Tibial nerve (tissue), 4 donors: ENCODE data around the gene EXTL1. TPM values are rescaled to one million over a fixed set of nuclear protein-coding genes. Genes with fewer than 3 reads are reported as not detected.

Source experiments
- DNase-seq, 2 donors: peaks; one replicate each; pipeline ENCODE4 v3.0.0-alpha.2; 2019; ENCODE audit warnings: low spot score in 2 of 2
- H3K27ac ChIP-seq, 4 donors: fragments of 200-600 bp; sonication (generic) in 3 of 4; one replicate each; pipeline ENCODE4 v1.5.1; 2017 to 2019; ENCODE audit warnings: mild to moderate bottlenecking in 1 of 4
- H3K27me3 ChIP-seq, 2 donors: fragments of 200-600 bp; sonication (generic) in 1 of 2; one replicate each; pipeline versions ENCODE4 v1.5.1 to v1.6.0; 2017 to 2019
- H3K36me3 ChIP-seq, 3 donors: fragments of 200-600 bp; sonication (generic); one replicate each; pipeline ENCODE4 v1.5.1; 2018 to 2019
- H3K4me1 ChIP-seq, 4 donors: fragments of 200-600 bp; sonication (generic) in 3 of 4; one replicate each; pipeline ENCODE4 v1.5.1; 2017 to 2019
- H3K4me3 ChIP-seq, 4 donors: fragments of 200-600 bp; sonication (generic) in 3 of 4; one replicate each; pipeline ENCODE4 v1.5.1; 2017 to 2019; ENCODE audit warnings: mild to moderate bottlenecking in 1 of 4, moderate library complexity in 1 of 4
- H3K9me3 ChIP-seq, 4 donors: fragments of 200-600 bp; sonication (generic) in 3 of 4; one replicate each; pipeline ENCODE4 v1.5.1; 2017 to 2019
- CTCF ChIP-seq, 5 experiments: fragments of 200-600 bp in 3 of 5; fragments of 450-650 bp in 2 of 5; sonication (generic) in 3 of 5; IDR thresholded peaks; one replicate each; pipeline ENCODE4 v1.5.1; 2016 to 2019; ENCODE audit warnings: antibody characterized with exemption in 5 of 5, mild to moderate bottlenecking in 3 of 5, moderate library complexity in 2 of 5
- EP300 ChIP-seq, 2 donors: sonication (generic); formaldehyde crosslinking; IDR thresholded peaks; one replicate each; pipeline ENCODE4 v1.6.1; 2017; ENCODE audit warnings: antibody characterized with exemption in 2 of 2, mild to moderate bottlenecking in 1 of 2
- POLR2A ChIP-seq, 2 donors: fragments of 450-650 bp; IDR thresholded peaks; one replicate each; pipeline ENCODE4 v1.6.1; 2017; ENCODE audit warnings: antibody characterized with exemption in 2 of 2, mild to moderate bottlenecking in 2 of 2, moderate library complexity in 2 of 2
- WGBS, 2 donors: methylation state at CpG; one replicate each; pipeline ENCODE4 v1.1.5; 2018; 5-methylcytosine and 5-hydroxymethylcytosine counted together
- total RNA-seq, 4 donors: library from RNA; depleted of rRNA; stranded (reverse); fragments of >200 nt; gene quantifications; one replicate each; pipeline ENCODE4 v1.1.0, GENCODE V29; 2016

Gene EXTL1
- total RNA-seq, 4 donors from 2014 or later: 30.6 to 44.3 (median 34.6) TPM

- H3K4me1 ChIP-seq: peaks cover 0 to 17% (median 5%) of the 10 kb centered on the region in 4 donors
- H3K27me3 ChIP-seq: peaks cover 0 to 41% of the 10 kb centered on the region in 2 donors
- no peak overlapping the region for H3K4me3 ChIP-seq
- H3K9me3 ChIP-seq: no peaks in the 10 kb centered on the region
- DNase-seq: no peak
- TF ChIP-seq POLR2A (IDR thresholded peaks at IDR 0.05): no peak
- TF ChIP-seq EP300 (IDR thresholded peaks at IDR 0.05): no peak
- no peak for TF ChIP-seq CTCF (IDR thresholded peaks at IDR 0.05)
- no peaks in the 10 kb centered on the region for H3K36me3 ChIP-seq
- WGBS, 2 donors: 69 to 78% methylated on average over 4 of the region's 4 CpGs
- H3K27ac ChIP-seq: no peak overlapping the region
These were observed 20.4 kb downstream of the EXTL1 start for GRCh38 chr1:26041978-26042377.

- Histone ChIP-seq H3K4me1 (peaks cover 0 to 17% (median 5%) of the 10 kb centered on the region in 4 donors), H3K27ac (no peak overlapping the region), H3K9me3 (no peaks in the 10 kb centered on the region), H3K27me3 (peaks cover 0 to 55% of the 10 kb centered on the region in 2 donors), H3K4me3 (no peak overlapping the region), H3K36me3 (no peaks in the 10 kb centered on the region)
- 75 to 77% methylated on average over 2 of the region's 2 CpGs for WGBS, 2 donors
- no peak for DNase-seq
- TF ChIP-seq EP300 (IDR thresholded peaks at IDR 0.05) (no peak), POLR2A (IDR thresholded peaks at IDR 0.05) (no peak), CTCF (IDR thresholded peaks at IDR 0.05) (no peak)
These were observed 22.2 kb downstream of the EXTL1 start for GRCh38 chr1:26043765-26044164.

- peaks cover 0 to 60% of the 10 kb centered on the region in 2 donors for H3K27me3 ChIP-seq
- 88 to 93% methylated on average over 3 of the region's 3 CpGs for WGBS, 2 donors
- peaks cover 0 to 17% (median 5%) of the 10 kb centered on the region in 4 donors for H3K4me1 ChIP-seq
- no peak for DNase-seq
- H3K27ac ChIP-seq: no peak overlapping the region
- no peaks in the 10 kb centered on the region for H3K36me3 ChIP-seq
- no peaks in the 10 kb centered on the region for H3K9me3 ChIP-seq
- H3K4me3 ChIP-seq: no peak overlapping the region
- TF ChIP-seq POLR2A (IDR thresholded peaks at IDR 0.05) (no peak), CTCF (IDR thresholded peaks at IDR 0.05) (no peak), EP300 (IDR thresholded peaks at IDR 0.05) (no peak)
These were observed 22.8 kb downstream of the EXTL1 start for GRCh38 chr1:26044414-26044813.

GRCh38 chr1:26044971-26045721 lies 23.6 kb downstream of the EXTL1 start:
- H3K9me3 ChIP-seq: no peaks in the 10 kb centered on the region
- WGBS, 2 donors: 22 to 30% methylated on average over 27 of the region's 29 CpGs
- no peak overlapping the region for H3K27ac ChIP-seq
- peaks cover 0 to 17% (median 5%) of the 10 kb centered on the region in 4 donors for H3K4me1 ChIP-seq
- H3K27me3 ChIP-seq: peaks cover 0 to 63% of the 10 kb centered on the region in 2 donors
- no peak overlapping the region for H3K4me3 ChIP-seq
- H3K36me3 ChIP-seq: no peaks in the 10 kb centered on the region
- TF ChIP-seq POLR2A (IDR thresholded peaks at IDR 0.05) (no peak), EP300 (IDR thresholded peaks at IDR 0.05) (no peak), CTCF (IDR thresholded peaks at IDR 0.05) (no peak)
- no peak for DNase-seq

- H3K4me1 ChIP-seq: peaks cover 0 to 17% (median 5%) of the 10 kb centered on the region in 4 donors
- no peaks in the 10 kb centered on the region for H3K36me3 ChIP-seq
- no peak within 1 kb of the TSS for H3K27ac ChIP-seq
- 3 to 4% methylated on average over 10 to 29 of the region's 62 CpGs for WGBS, 2 donors
- H3K27me3 ChIP-seq: peaks cover 0 to 67% of the 10 kb centered on the region in 2 donors
- TF ChIP-seq CTCF (IDR thresholded peaks at IDR 0.05): no peak
- TF ChIP-seq EP300 (IDR thresholded peaks at IDR 0.05): no peak
- TF ChIP-seq POLR2A (IDR thresholded peaks at IDR 0.05): no peak
- H3K9me3 ChIP-seq: no peaks in the 10 kb centered on the region
- DNase-seq: no peak
- peak within 1 kb of the TSS in 1 of 4 donors; percentile 30 for H3K4me3 ChIP-seq
These were observed 24.2 kb downstream of the EXTL1 start, which contains the start of gene SLC30A2 for GRCh38 chr1:26045722-26046245. Gene SLC30A2, minus strand, starts transcription at chr1:26046118. Its CDS starts 222 bp downstream, at chr1:26045896.
